ENCODE data around the gene TRIM7. TPM values are rescaled to one million over a fixed set of nuclear protein-coding genes. Genes with fewer than 3 reads are reported as not detected.

TRIM7 gene
- total RNA-seq, 6 experiments from 2014 or later, result 0.07 to 1.4 (median 0.26) TPM; not detected in 1

GRCh38 chr5:181158869-181159268 lies 46.1 kb downstream of the TRIM7 start:
- H3K27me3 ChIP-seq, result no peaks in the 10 kb centered on the region
- ATAC-seq (no peak), DNase-seq (no peak)
- no peak overlapping the region for H3K4me3 ChIP-seq
- no peaks in the 10 kb centered on the region for H3K9me3 ChIP-seq
- intact Hi-C loops (cut with DNase I), result loop anchor here in 1 of 2 donors (10.0 kb wide), 1 partner anchor 304 kb away; no protein-coding TSS in a partner anchor
- no peaks in the 10 kb centered on the region for H3K36me3 ChIP-seq
- TF ChIP-seq POLR2A (IDR thresholded peaks at IDR 0.05) (no peak), CTCF (IDR thresholded peaks at IDR 0.05) (no peak)
- no peaks in the 10 kb centered on the region for H3K4me1 ChIP-seq
- WGBS (ENCODE audit: insufficient coverage, low coverage, low lambda C conversion rate, missing lambda C conversion rate), result no CpG with 5 or more reads among the region's 3 CpGs
- H3K27ac ChIP-seq, result no peak overlapping the region

- ATAC-seq (no peak), DNase-seq (no peak)
- H3K4me1 ChIP-seq, result no peaks in the 10 kb centered on the region
- H3K9me3 ChIP-seq, result no peaks in the 10 kb centered on the region
- H3K27me3 ChIP-seq, result no peaks in the 10 kb centered on the region
- no peaks in the 10 kb centered on the region for H3K36me3 ChIP-seq
- no peak overlapping the region for H3K27ac ChIP-seq
- intact Hi-C loops (cut with DNase I), result loop anchor here in 1 of 2 donors (10.0 kb wide), 1 partner anchor 302 kb away; no protein-coding TSS in a partner anchor
- no peak overlapping the region for H3K4me3 ChIP-seq
- TF ChIP-seq CTCF (IDR thresholded peaks at IDR 0.05), result no peak
- no peak for TF ChIP-seq POLR2A (IDR thresholded peaks at IDR 0.05)
- WGBS (ENCODE audit: insufficient coverage, low coverage, low lambda C conversion rate, missing lambda C conversion rate), result 23% methylated on average over 2 of the region's 3 CpGs
These were observed 48.2 kb downstream of the TRIM7 start for GRCh38 chr5:181156758-181157157.

GRCh38 chr5:181153814-181154213 lies 51.2 kb downstream of the TRIM7 start:
- Histone ChIP-seq H3K4me3 (no peak overlapping the region), H3K9me3 (no peaks in the 10 kb centered on the region), H3K4me1 (no peaks in the 10 kb centered on the region), H3K36me3 (no peaks in the 10 kb centered on the region), H3K27me3 (no peaks in the 10 kb centered on the region), H3K27ac (no peak overlapping the region)
- ATAC-seq (no peak), DNase-seq (no peak)
- intact Hi-C loops (cut with DNase I), result loop anchor here in 1 of 2 donors (10.0 kb wide), 1 partner anchor 299 kb away; no protein-coding TSS in a partner anchor
- TF ChIP-seq POLR2A (IDR thresholded peaks at IDR 0.05) (no peak), CTCF (IDR thresholded peaks at IDR 0.05) (no peak)
- WGBS (ENCODE audit: insufficient coverage, low coverage, low lambda C conversion rate, missing lambda C conversion rate), result 41% methylated on average over 5 of the region's 5 CpGs

- no peak overlapping the region for H3K27ac ChIP-seq
- H3K4me1 ChIP-seq, result no peaks in the 10 kb centered on the region
- intact Hi-C loops (cut with DNase I), result loop anchor here in 1 of 2 donors (10.0 kb wide), 1 partner anchor 298 kb away; no protein-coding TSS in a partner anchor
- DNase-seq (no peak), ATAC-seq (peak in 3 of 4 donors; percentile 33 to 57 (median 52))
- H3K9me3 ChIP-seq, result no peaks in the 10 kb centered on the region
- no peak for TF ChIP-seq CTCF (IDR thresholded peaks at IDR 0.05)
- no peak for TF ChIP-seq POLR2A (IDR thresholded peaks at IDR 0.05)
- H3K4me3 ChIP-seq, result no peak overlapping the region
- H3K36me3 ChIP-seq, result no peaks in the 10 kb centered on the region
- WGBS (ENCODE audit: insufficient coverage, low coverage, low lambda C conversion rate, missing lambda C conversion rate), result 59% methylated on average over 9 of the region's 9 CpGs
- H3K27me3 ChIP-seq, result no peaks in the 10 kb centered on the region
These were observed 52.6 kb downstream of the TRIM7 start for GRCh38 chr5:181152406-181152805.
